Measurements from ENCODE around the gene MXD1. TPM values are rescaled to one million over a fixed set of nuclear protein-coding genes. Genes with fewer than 3 reads are reported as not detected.

The MXD1 gene
- polyA plus RNA-seq, 1 of the 3 experiments (the other 2 are of a cell fraction): 2.3 TPM

- Histone ChIP-seq H3K4me3 (ENCODE audit: low read depth in 2 of 2, low read length in 1 of 2) (no peak overlapping the region), H3K4me1 (ENCODE audit: control insufficient read depth in 1 of 2, insufficient read depth in 2 of 2, low read depth in 1 of 2, low read length in 1 of 2) (peaks cover 0 to 5% of the 10 kb centered on the region in 2 experiments; a peak in 1 of 4 replicates), H3F3A (replicated peaks; ENCODE audit: insufficient read depth) (peaks cover 8% of the 10 kb centered on the region), H3K9me3 (no peaks in the 10 kb centered on the region), H3K4me2 (no peak overlapping the region), H3K27ac (ENCODE audit: low read depth in 2 of 2, low read length in 1 of 2) (no peak overlapping the region), H2AFZ (ENCODE audit: low read depth) (no peak overlapping the region), H3K79me2 (ENCODE audit: insufficient read depth) (no peaks in the 10 kb centered on the region), H4K20me1 (ENCODE audit: insufficient read depth) (no peaks in the 10 kb centered on the region), H3K27me3 (ENCODE audit: insufficient read depth) (no peaks in the 10 kb centered on the region), H3K9me2 (no peaks in the 10 kb centered on the region), H3K36me3 (replicated peaks in 1 of 2; ENCODE audit: control insufficient read depth in 1 of 2, insufficient read depth in 2 of 2, low read length in 1 of 2) (peaks cover 31 to 32% of the 10 kb centered on the region in 2 experiments), H3K9ac (no peak overlapping the region)
- TF ChIP-seq USF2 (IDR thresholded peaks at IDR 0.05; ENCODE audit: borderline replicate concordance, low read depth, low read length) (no peak), GABPA (IDR thresholded peaks at IDR 0.05; ENCODE audit: low read depth) (no peak), USF1 (IDR thresholded peaks at IDR 0.05; ENCODE audit: borderline replicate concordance, low read depth) (no peak), SIN3A (IDR thresholded peaks at IDR 0.05; ENCODE audit: borderline replicate concordance, low read depth, low read length) (no peak), NFIC (IDR thresholded peaks at IDR 0.05; ENCODE audit: borderline replicate concordance) (no peak), FOXJ3 (CRISPR knock-in tag; IDR thresholded peaks at IDR 0.05) (no peak), MAX (IDR thresholded peaks at IDR 0.05; ENCODE audit: low read depth) (no peak), JUND (IDR thresholded peaks at IDR 0.05) (no peak), RFX5 (IDR thresholded peaks at IDR 0.05; ENCODE audit: low read length) (no peak), TEAD4 (IDR thresholded peaks at IDR 0.05; ENCODE audit: borderline replicate concordance, insufficient read depth) (no peak), ZBTB33 (IDR thresholded peaks at IDR 0.05; ENCODE audit: borderline replicate concordance, low read depth) (no peak), TAF1 (IDR thresholded peaks at IDR 0.05; ENCODE audit: borderline replicate concordance, low read depth, low read length) (no peak), EP300 (IDR thresholded peaks at IDR 0.05; ENCODE audit: borderline replicate concordance in 1 of 2, low read depth in 1 of 2, low read length in 1 of 2) (no peak)
- ChIA-PET POLR2A (no interaction called here), CTCF (no interaction called here)
- 95% methylated on average over 13 of the region's 14 CpGs for WGBS (ENCODE audit: low lambda C conversion rate)
- no peak for DNase-seq
These were observed 23.1 kb downstream of the MXD1 start for GRCh38 chr2:69937968-69938367.

GRCh38 chr2:69939722-69940121 is 24.8 kb downstream of the MXD1 start:
- H3K4me1 ChIP-seq (ENCODE audit: control insufficient read depth in 1 of 2, insufficient read depth in 2 of 2, low read depth in 1 of 2, low read length in 1 of 2): peaks cover 0 to 5% of the 10 kb centered on the region in 2 experiments; a peak in 1 of 4 replicates
- peaks cover 31 to 39% of the 10 kb centered on the region in 2 experiments for H3K36me3 ChIP-seq (replicated peaks in 1 of 2; ENCODE audit: control insufficient read depth in 1 of 2, insufficient read depth in 2 of 2, low read length in 1 of 2)
- H3K9me3 ChIP-seq: no peaks in the 10 kb centered on the region
- H3K79me2 ChIP-seq (ENCODE audit: insufficient read depth): no peaks in the 10 kb centered on the region
- no peaks in the 10 kb centered on the region for H3K9me2 ChIP-seq
- H3F3A ChIP-seq (replicated peaks; ENCODE audit: insufficient read depth): peaks cover 4% of the 10 kb centered on the region
- no peak overlapping the region for H3K9ac ChIP-seq
- no peak overlapping the region for H3K27ac ChIP-seq (ENCODE audit: low read depth in 2 of 2, low read length in 1 of 2)
- H4K20me1 ChIP-seq (ENCODE audit: insufficient read depth): no peaks in the 10 kb centered on the region
- ChIA-PET POLR2A (no interaction called here), CTCF (interaction anchor here (0.7 to 0.9 kb wide), 2 partner anchors 8 to 23 kb away, joined by 3 read pairs; no protein-coding TSS in a partner anchor)
- H3K27me3 ChIP-seq (ENCODE audit: insufficient read depth): no peaks in the 10 kb centered on the region
- DNase-seq: no peak
- H3K4me3 ChIP-seq (ENCODE audit: low read depth in 2 of 2, low read length in 1 of 2): no peak overlapping the region
- WGBS (ENCODE audit: low lambda C conversion rate): 95% methylated on average over 14 of the region's 14 CpGs
- no peak overlapping the region for H3K4me2 ChIP-seq
- no peak overlapping the region for H2AFZ ChIP-seq (ENCODE audit: low read depth)
- TF ChIP-seq RCOR1 (IDR thresholded peaks at IDR 0.05; ENCODE audit: low read length) (no peak), REST (IDR thresholded peaks at IDR 0.05; ENCODE audit: low read depth, low read length) (no peak), SMC3 (IDR thresholded peaks at IDR 0.05; ENCODE audit: low read depth, low read length) (no peak), PBX3 (IDR thresholded peaks at IDR 0.05) (no peak), RFX5 (IDR thresholded peaks at IDR 0.05; ENCODE audit: low read length) (no peak)
